Measurements from ENCODE around the gene TSHZ3. TPM values are rescaled to one million over a fixed set of nuclear protein-coding genes. Genes with fewer than 3 reads are reported as not detected.
A peak's percentile ranks its signal among the peaks of the same experiment; 100 is the strongest.

TSHZ3 gene
- polyA plus RNA-seq, 5 donors, result 31.2 to 43.1 (median 35.2) TPM

- peak; percentile 89 for DNase-seq
Measured at GRCh38 chr19:31338069-31338776, 11.0 kb downstream of the TSHZ3 start.

GRCh38 chr19:31337008-31337914, 12.0 kb downstream of the TSHZ3 start:
- DNase-seq, result no peak

- DNase-seq, result no peak
Measured at GRCh38 chr19:31335716-31336115, 13.5 kb downstream of the TSHZ3 start.

DNA sequence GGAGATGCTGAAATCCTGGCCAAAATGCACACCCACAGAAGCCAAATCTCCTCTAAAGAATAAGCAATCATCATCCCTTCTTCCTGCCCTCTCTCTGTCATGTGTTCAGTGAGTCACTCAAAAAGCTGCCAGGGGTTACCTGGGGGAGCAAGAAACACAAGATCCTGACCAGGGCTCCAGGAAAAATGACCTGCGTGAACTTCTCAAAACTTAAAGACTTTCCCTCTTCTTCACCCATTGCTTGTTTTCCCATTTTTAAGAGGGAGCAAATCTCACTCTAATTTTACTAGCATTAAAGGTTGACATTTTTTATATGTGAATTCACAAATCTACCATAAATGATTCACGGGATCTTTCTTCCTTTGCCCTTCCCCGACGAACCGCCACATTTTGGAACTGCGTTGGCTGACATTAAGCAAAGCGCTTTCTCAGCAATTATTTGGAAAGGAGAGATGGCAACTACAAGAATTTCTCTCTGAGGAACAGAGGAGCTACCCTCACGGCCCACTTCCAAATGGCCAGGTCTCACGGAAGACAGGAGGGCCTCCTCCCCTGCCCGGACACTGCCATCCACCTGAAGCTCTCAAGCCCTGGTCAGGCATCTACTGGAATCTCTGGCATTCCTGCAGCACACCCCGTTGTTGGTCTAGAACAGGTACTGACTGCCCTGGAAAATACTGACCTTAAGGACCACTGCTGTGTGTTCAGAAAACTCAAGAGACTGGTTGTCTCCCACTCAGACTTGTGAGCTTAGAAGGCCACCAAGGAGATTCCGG, 14.2 kb downstream of the TSHZ3 start:
- no peak for DNase-seq

DNA sequence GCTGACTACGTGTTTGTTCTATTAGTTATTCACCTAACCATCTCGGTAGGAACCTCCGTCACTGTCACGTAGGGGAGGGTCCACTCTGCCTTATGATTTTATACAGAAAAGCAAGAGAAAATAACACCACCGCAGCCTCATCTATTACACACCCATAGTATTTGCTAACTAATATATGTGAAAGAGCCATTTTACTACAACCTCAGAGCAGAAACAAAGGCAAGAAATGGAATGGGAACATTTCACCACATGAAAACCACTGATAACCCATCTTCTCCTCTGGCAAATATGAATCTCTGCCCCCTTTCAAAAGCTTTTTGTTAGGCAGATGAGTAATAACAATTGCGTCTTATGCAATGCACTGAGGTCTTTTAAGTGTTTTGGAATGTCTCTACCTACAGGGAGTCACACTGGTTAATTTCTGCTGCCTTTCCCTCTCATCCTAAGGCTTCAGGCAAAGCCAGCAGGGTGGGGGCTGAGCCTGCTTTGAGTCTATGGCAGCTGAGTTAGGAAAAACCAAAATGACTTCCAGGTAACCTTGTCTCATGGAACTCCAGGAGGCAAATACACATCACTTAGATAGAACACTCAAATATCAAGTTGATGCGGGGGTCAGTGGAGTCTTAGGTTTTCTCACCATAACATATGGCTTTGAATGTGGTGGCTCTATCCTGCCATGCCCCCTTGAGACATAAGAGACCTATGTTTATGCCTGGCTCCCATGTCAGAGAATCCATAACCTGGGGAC, 15.0 kb downstream of the TSHZ3 start:
- no peak for DNase-seq

GRCh38 chr19:31332096-31332495, 17.1 kb downstream of the TSHZ3 start:
- no peak for DNase-seq

DNA sequence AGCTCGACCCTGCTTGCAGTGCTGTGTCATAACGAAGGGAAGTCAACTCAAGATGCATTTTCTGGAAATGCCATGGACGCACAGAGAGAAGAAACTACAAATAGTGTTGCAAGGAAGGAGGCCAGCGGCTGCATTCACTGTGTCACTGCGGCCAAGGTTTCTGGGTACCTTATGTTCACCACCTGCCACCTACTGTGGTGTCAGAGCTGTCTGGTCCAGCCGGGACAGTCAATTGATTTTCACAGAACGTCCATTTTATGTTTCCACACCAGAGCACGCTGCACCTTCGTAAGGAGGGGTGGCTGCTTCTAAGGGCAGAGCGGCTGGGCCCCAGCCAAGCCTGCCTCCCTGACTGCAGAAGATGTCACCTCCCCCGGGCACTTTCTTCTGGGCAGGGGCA, 17.7 kb downstream of the TSHZ3 start:
- no peak for DNase-seq

DNA sequence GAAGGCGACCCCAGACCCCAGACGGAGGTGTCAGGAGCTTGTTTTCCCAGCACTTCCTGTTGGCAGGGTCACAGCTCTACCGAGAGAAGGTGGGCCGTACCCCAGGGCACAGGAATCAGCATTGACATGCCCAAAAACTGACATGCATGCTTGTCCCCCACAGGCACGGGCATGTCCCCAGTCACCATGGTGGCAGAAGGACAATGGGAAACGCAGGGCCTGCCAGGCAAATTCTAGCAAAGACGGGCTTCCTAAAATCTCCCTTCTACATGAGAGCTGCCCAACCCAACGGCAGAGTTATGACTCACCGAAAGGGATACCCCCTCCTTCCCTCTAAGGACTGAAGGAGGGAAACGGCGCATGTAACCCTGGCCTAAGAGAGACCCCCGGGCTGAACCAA, 18.5 kb downstream of the TSHZ3 start:
- DNase-seq, result no peak

- DNase-seq, result no peak
Measured at GRCh38 chr19:31330237-31330636, 19.0 kb downstream of the TSHZ3 start.

GRCh38 chr19:31329819-31330218, 19.4 kb downstream of the TSHZ3 start:
- DNase-seq, result no peak

GRCh38 chr19:31328238-31328637, 21.0 kb downstream of the TSHZ3 start:
- DNase-seq, result no peak

- DNase-seq, result no peak
Measured at GRCh38 chr19:31326329-31327028, 22.8 kb downstream of the TSHZ3 start.

GRCh38 chr19:31325342-31325741, 23.9 kb downstream of the TSHZ3 start:
- no peak for DNase-seq

DNA sequence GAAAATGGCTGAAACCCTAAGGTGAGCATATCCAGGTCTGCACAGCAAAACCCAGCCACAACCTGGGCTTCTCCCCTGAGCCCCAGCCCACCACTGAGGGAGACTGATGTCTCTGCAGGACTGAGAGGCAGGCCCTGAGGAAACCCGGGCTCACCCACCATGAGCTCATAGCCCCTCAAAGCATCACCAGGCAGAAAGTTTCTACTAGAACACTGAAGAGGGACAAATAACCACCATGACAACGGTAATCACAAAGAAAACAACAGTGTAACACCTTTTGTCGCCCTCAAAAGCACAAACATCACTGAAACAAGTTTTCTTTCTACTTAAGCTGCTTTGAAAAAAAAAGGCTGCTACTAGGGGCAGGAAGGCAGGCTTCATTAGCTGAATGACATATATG, 29.8 kb downstream of the TSHZ3 start:
- DNase-seq, result no peak

- no peak for DNase-seq
Measured at GRCh38 chr19:31318790-31319425, 30.3 kb downstream of the TSHZ3 start.

- no peak for DNase-seq
Measured at GRCh38 chr19:31317570-31317969, 31.7 kb downstream of the TSHZ3 start.

GRCh38 chr19:31317093-31317492, 32.1 kb downstream of the TSHZ3 start:
- DNase-seq, result no peak

- peak; percentile 33 to 53 for DNase-seq
Measured at GRCh38 chr19:31316201-31316951, 32.9 kb downstream of the TSHZ3 start.

GRCh38 chr19:31315652-31316051, 33.6 kb downstream of the TSHZ3 start:
- DNase-seq, result no peak

Data from right lung (tissue), 5 donors.